ENCODE data around the gene LPXN. TPM values are rescaled to one million over a fixed set of nuclear protein-coding genes. Genes with fewer than 3 reads are reported as not detected.

LPXN gene
- total RNA-seq, 1 donor from 2014 or later, result 4.7 TPM

- peaks cover 15% of the 10 kb centered on the region for H3K36me3 Mint-ChIP-seq
- DNase-seq (ENCODE audit: extremely low spot score, unreplicated experiment), result no peak
- no peaks in the 10 kb centered on the region for H3K27me3 Mint-ChIP-seq
- peaks cover 26% of the 10 kb centered on the region for H3K4me1 Mint-ChIP-seq (ENCODE audit: unreplicated experiment)
- no peak overlapping the region for H3K27ac Mint-ChIP-seq
- no peak overlapping the region for H3K4me3 Mint-ChIP-seq
- H3K9me3 Mint-ChIP-seq, result no peaks in the 10 kb centered on the region
- TF ChIP-seq CTCF (conservative IDR thresholded peaks at IDR 0.05), result no peak
These were observed 17.3 kb upstream of the LPXN start for GRCh38 chr11:58592760-58593472.

DNA sequence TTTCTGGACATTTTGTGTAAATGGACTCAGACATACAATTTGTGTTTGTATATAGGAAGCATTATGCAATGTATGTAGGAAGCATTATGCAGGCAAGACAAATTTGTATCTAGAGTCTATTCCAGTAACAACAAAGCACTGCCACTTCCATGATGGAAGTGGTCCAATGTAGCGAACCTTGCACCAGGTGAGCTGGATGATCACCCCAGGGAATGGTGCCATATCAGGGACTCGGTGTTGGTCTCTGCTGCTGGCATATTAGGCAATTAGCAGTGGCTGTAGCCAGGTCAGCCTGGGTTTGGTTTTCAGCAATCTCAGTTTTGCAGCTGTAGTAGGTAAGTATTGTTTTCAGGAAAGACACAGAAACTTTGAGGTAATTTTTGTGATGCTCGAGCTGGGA is 16.0 kb upstream of the LPXN start:
- no peak for DNase-seq (ENCODE audit: extremely low spot score, unreplicated experiment)
- Mint-ChIP-seq H3K36me3 (peaks cover 15% of the 10 kb centered on the region), H3K27ac (no peak overlapping the region), H3K4me3 (no peak overlapping the region), H3K4me1 (ENCODE audit: unreplicated experiment) (peaks cover 23% of the 10 kb centered on the region), H3K9me3 (no peaks in the 10 kb centered on the region), H3K27me3 (no peaks in the 10 kb centered on the region)
- no peak for TF ChIP-seq CTCF (conservative IDR thresholded peaks at IDR 0.05)

DNA sequence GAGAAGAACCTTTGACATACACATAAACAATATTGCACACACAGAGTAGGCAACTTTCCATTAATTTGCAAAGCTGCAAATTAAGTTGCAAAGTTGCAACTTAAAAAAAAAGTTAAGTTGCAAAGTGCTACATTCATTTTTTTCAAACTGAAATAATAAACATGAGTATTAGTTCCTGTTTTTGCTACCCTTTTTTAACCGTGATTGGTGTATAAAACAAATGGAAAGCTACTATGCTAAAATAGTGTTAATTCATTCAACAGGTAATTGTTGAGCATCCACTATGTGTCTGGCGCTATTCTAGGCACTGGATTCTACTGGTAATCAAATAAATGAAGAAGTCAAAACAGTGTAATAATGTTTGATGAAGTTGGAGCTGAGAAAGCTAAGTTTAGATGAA is 11.3 kb upstream of the LPXN start:
- no peak overlapping the region for H3K27ac Mint-ChIP-seq
- no peak overlapping the region for H3K4me3 Mint-ChIP-seq
- H3K36me3 Mint-ChIP-seq, result peaks cover 13% of the 10 kb centered on the region
- no peak for TF ChIP-seq CTCF (conservative IDR thresholded peaks at IDR 0.05)
- no peaks in the 10 kb centered on the region for H3K9me3 Mint-ChIP-seq
- no peak for DNase-seq (ENCODE audit: extremely low spot score, unreplicated experiment)
- peaks cover 5% of the 10 kb centered on the region for H3K4me1 Mint-ChIP-seq (ENCODE audit: unreplicated experiment)
- no peaks in the 10 kb centered on the region for H3K27me3 Mint-ChIP-seq

DNA sequence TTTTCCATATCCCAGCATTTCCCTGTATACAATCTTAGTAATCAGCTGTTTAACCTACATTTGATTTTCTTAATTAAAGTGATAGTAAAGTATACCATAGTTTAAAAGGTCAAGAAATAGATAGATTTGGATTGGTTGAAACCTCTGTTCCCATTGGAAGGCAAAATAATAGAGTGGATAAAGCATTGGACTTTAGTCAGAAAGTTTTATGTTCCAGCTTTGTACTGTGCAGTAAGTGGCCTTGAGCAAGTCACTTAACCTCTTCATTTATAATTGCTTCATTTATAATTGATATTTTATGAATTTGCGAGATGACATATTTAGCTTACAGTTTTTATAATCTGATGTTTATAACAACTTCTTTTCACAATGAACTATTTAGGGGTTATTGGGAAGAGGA is 6.8 kb upstream of the LPXN start:
- Mint-ChIP-seq H3K9me3 (no peaks in the 10 kb centered on the region), H3K27me3 (no peaks in the 10 kb centered on the region), H3K27ac (no peak overlapping the region), H3K4me1 (ENCODE audit: unreplicated experiment) (peaks cover 15% of the 10 kb centered on the region), H3K36me3 (peaks cover 4% of the 10 kb centered on the region), H3K4me3 (peak overlapping the region; percentile 32)
- DNase-seq (ENCODE audit: extremely low spot score, unreplicated experiment), result no peak
- TF ChIP-seq CTCF (conservative IDR thresholded peaks at IDR 0.05), result no peak

GRCh38 chr11:58580311-58580710 is 4.7 kb upstream of the LPXN start:
- H3K27me3 Mint-ChIP-seq, result no peaks in the 10 kb centered on the region
- no peaks in the 10 kb centered on the region for H3K36me3 Mint-ChIP-seq
- H3K27ac Mint-ChIP-seq, result peak overlapping the region; percentile 100

More at GRCh38 chr11:58580311-58580710, 4.7 kb upstream of the LPXN start:
- Mint-ChIP-seq H3K4me3 (peak overlapping the region; percentile 97), H3K9me3 (no peaks in the 10 kb centered on the region), H3K4me1 (ENCODE audit: unreplicated experiment) (peaks cover 16% of the 10 kb centered on the region)
- TF ChIP-seq CTCF (conservative IDR thresholded peaks at IDR 0.05), result no peak
- DNase-seq (ENCODE audit: extremely low spot score, unreplicated experiment), result no peak
